B cell (primary cell): ENCODE results near the gene PCSK1N.

Source experiments
- CTCF ChIP-seq: fragments of 200-600 bp; IDR thresholded peaks from one replicate; pipeline ENCODE4 v1.8.0; 2022; ENCODE audit warnings: antibody characterized with exemption, mild to moderate bottlenecking
- EZH2 ChIP-seq: IDR thresholded peaks from 2 replicates; pipeline ENCODE4 v1.6.1; 2012; ENCODE audit warnings: borderline replicate concordance, low read depth, mild to moderate bottlenecking, moderate library complexity, low read length; ENCODE audit not compliant: insufficient read depth, poor library complexity, severe bottlenecking

GRCh38 chrX:48824066-48824465 is 11.3 kb downstream of the PCSK1N start:
- no peak for TF ChIP-seq CTCF
- TF ChIP-seq EZH2, result no peak
